ENCODE measurements around the gene LRRC2.
"Not testable (repeated sequence)": the region's sequence is repeated elsewhere in the genome, so short reads cannot be mapped to it uniquely, and the experiment has no call there.

The LRRC2 gene

DNA sequence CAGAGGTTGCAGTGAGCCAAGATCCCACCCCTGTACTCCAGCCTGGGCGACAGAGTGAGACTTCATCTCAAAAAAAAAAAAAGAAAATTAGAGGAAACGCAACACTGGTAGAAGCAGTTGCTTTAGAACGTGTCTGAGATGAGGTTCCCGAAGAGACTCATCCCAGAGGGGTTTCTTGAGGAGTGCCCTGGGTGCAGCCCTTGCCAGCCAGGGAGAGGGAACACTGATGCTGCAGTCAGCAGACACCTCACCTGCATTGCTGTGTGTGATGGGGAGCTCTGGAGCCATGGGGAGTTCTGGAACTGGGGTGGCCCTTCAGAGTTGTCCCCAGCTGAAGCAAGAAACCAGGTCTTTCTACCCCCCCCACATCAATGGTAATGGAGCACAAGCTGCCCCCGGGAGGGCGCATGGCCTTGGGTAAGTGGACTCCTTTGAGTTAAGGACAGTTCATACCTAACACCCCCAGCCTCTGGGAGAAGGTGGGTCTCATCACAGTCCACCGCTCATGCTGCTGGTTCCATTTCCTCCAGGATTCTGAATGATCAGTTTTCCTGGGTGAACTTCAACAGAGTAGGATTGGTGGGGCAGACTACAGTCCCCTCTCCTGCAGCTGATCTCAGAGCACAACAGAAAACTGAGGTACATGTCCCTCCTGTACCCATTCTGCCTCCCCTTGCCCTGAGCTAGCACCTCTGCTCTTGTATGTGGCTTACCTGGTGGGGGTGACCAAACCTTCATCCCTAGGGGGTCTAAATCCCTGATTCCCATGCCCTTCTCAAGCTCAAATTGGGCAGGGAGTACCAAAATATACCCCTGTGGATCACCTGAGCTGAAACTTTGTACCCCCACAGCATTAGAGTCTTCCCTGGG, 18.7 kb upstream of the LRRC2 start:
- DNase-seq (ENCODE audit: low read depth in 2 of 2), result no peak

- no peak for DNase-seq (ENCODE audit: low read depth in 2 of 2)
Measured at GRCh38 chr3:46580675-46581074, 14.6 kb upstream of the LRRC2 start.

- no peak for DNase-seq (ENCODE audit: low read depth in 2 of 2)
Measured at GRCh38 chr3:46579756-46580286, 13.7 kb upstream of the LRRC2 start.

DNA sequence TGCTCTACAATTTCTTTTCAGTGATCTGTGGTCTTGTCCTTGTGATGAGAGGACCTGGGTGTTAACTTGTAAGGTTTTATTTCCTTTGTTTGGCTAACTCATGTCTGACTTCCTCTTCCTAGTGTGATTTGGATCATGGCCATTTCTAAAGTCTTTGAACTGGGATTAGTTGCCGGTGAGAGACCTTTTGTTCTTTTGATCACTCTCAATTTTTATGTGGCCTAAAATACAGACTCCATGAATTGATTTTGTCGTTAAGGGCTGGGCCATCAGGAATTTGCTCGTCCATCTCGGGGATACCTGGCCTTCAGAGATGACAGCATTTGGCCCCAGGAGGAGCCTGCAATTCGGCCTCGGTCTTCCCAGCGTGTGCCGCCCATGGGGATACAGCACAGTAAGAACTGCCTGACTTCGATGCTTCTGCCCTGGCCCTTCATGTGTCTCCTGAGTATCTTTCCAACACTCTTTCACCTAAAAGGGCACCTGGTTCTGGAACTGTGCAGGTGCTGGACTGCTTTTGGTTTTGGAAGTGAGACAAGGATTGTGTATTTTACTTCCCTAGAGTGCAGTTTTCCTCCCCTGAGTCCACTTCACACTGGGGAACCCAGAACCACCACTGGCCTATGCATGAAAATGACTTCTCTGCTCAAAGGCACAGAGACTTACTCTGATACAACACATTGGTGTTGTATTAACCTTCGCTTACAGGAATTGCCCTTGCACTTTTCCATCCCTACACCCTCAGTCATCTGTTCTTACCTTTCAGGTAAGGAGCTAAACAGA, 13.1 kb upstream of the LRRC2 start:
- no peak for DNase-seq (ENCODE audit: low read depth in 2 of 2)

- not testable (repeated sequence) for DNase-seq (ENCODE audit: low read depth in 2 of 2)
Measured at GRCh38 chr3:46577580-46578249, 11.6 kb upstream of the LRRC2 start.

GRCh38 chr3:46576879-46577278, 10.8 kb upstream of the LRRC2 start:
- no peak for DNase-seq (ENCODE audit: low read depth in 2 of 2)

- DNase-seq (ENCODE audit: low read depth in 2 of 2), result no peak
Measured at GRCh38 chr3:46576386-46576785, 10.3 kb upstream of the LRRC2 start.

- no peak for DNase-seq (ENCODE audit: low read depth in 2 of 2)
Measured at GRCh38 chr3:46575577-46576222, 9.6 kb upstream of the LRRC2 start.

- no peak for DNase-seq (ENCODE audit: low read depth in 2 of 2)
Measured at GRCh38 chr3:46574881-46575576, 8.9 kb upstream of the LRRC2 start.

DNA sequence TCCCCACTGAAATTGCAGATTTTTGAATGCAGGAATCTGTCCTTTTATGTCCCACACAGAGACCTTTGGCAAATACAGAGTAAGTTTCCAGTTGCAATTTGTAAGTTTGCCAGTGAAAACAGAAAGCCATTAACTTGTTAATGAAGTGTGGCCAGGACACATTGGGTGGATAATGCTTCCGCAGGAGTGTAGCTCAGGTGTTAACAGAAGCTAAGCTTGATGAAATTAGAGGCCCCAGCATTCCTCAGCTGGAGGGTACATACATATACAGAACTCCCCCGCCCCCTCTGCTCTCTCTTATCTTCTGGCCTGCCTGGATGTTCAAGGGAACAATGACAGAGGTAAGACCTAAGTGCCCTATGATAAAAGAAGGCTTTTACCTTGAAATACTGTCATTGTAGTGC, 8.1 kb upstream of the LRRC2 start:
- DNase-seq (ENCODE audit: low read depth in 2 of 2), result no peak

- DNase-seq (ENCODE audit: low read depth in 2 of 2), result no peak
Measured at GRCh38 chr3:46573701-46574100, 7.6 kb upstream of the LRRC2 start.

GRCh38 chr3:46571684-46572083, 5.6 kb upstream of the LRRC2 start:
- no peak for DNase-seq (ENCODE audit: low read depth in 2 of 2)

DNA sequence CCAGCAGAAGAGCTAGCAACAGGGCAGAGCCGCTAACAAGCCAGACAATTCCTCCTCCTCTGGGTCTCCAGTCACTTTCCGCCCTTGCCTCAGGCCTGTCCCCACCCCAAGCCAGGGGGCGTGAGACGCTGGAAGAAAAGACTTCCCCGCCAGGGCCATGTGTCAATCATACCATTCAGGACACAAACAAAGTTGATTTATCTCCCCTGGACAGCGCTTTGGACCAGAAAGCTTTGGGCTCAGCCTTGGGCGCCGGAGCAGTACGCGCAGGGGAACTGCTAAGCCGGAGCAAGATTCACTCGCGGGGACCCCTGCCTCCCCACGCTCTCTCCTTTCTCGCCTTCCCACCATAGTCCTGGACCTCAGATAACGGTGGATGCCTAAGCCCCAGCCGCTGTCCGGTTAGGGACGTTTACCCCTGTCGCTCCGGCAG, 479 bp downstream of the LRRC2 start:
- no peak for DNase-seq (ENCODE audit: low read depth in 2 of 2)

- no peak for DNase-seq (ENCODE audit: low read depth in 2 of 2)
Measured at GRCh38 chr3:46565077-46565476, 1.0 kb downstream of the LRRC2 start.

DNA sequence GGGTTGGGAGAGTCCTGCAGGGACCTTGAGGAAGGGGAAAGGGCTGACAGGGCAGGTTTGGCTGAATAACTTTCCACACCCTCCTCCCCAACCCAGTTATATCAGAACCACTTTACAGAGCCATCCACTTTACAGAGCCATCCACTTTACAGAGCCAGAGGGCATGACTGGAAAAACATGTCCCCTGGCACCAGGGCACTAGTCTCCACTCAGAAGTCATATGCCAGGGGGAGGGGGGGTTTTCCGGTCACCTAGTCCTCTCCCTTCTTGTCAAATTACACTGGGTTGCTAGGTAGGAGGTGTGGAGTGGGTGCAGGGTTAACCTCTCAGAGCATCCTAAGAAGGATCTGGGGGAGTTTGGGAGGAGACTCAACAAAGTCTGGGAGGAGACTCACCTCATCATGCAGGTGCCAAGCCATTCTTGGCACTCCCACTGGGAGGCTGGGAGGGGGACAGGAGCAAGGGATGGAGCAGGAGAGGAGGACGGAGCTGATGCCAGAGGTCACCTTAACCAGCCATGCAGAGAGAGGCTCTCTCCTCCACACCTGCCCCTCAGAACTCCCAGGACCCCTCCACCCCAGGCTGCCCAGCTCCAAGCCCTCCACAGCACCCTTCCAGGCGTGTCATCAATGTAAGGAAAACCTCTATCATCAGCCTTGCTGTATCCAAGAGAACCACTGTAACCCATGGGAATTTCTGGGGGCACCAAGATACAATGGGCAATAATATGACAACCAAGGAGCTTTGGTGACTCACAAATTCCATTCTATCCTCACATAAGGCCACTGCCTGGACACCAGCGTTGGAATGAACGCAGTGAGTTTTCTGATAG, 1.7 kb downstream of the LRRC2 start:
- DNase-seq (ENCODE audit: low read depth in 2 of 2), result no peak

GRCh38 chr3:46561951-46562350, 4.2 kb downstream of the LRRC2 start:
- DNase-seq (ENCODE audit: low read depth in 2 of 2), result no peak

- no peak for DNase-seq (ENCODE audit: low read depth in 2 of 2)
Measured at GRCh38 chr3:46561511-46561910, 4.6 kb downstream of the LRRC2 start.

DNA sequence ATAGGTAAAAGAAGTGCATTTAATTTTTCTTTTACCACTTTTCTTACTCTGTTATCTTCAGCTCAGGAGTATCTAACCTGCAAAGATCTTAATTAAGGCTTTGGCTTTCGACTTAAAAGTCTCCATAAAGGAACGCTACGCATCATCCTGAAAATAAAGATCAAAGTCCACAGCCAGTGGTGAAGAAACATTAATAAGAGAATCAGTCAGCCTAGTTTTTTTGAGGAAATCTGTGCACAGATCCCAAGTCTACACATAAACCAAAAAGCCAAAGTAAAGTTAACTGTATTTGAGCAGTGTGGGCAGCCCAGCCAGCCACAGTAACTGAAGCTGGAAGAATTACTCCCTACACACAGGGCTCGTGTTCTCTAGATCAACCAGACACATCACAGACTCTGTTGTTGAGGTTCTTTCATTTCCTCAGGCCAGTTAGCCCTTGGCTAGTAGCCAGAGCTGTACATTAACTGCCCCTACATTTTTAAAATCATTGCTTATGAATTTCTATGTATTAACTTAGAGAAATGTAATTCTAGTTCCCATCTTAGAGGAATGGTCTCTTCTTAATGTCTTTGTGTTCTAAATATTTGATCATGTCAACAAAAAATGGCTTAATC, 6.9 kb downstream of the LRRC2 start:
- no peak for DNase-seq (ENCODE audit: low read depth in 2 of 2)

DNA sequence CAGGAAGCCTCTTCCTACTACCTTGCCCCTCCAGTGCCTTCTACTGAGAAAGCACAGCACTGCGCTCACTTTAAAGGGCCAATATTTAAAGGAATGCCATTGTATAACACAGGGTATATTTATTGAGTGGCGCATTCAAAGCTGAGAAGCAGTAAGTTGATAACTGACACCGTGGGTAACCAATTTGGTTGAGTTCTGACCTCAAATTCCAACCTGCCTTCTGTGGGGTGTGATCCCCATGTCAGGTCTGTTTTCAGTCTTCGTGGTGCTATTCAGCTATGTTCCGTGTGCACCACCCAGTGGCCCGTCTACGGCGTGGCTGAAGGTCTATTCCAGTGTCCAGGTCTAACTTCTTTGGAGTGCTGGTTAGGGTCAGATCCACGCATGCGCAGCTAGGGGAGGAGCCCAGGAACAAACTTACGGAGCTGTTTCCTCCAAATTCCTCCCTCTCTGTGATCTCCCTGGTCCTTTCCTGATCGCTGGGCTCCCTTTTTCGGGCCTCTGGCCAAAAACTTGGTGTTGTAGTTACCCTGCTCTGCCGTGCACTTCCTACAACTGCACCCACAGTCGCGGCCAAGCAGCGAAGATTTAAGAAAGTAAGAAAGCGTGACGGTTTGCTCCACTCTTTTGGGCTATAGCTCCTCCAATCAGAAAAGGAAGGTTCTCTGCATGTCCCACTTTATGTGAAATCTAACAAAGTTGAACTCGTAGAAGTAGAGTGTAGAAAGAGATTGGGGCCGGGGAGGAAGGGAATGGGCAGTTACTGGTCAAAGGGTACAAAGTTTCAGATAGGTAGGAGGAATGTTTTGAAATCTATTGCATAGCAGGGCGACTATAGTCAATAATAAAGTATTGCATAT, 7.7 kb downstream of the LRRC2 start:
- peak; percentile 41 to 63 for DNase-seq (ENCODE audit: low read depth in 2 of 2)

Data from stimulated activated CD4-positive, alpha-beta T cell treated with anti-CD3 and anti-CD28 coated beads, Interleukin-1b, Interleukin-23, amount 100 ng/mL, for 4 hours (primary cell).